ENCODE results near the gene IGF1.
A peak's percentile ranks its signal among the peaks of the same experiment; 100 is the strongest.

The IGF1 gene

GRCh38 chr12:102426599-102427542 is 53.5 kb downstream of the IGF1 start:
- Histone ChIP-seq H3K18ac (ENCODE audit: low read length) (peak overlapping the region; percentile 53), H3K4me1 (ENCODE audit: control insufficient read depth in 2 of 2, insufficient read depth in 1 of 2, low read depth in 1 of 2, low read length in 2 of 2) (peaks cover 0 to 3% of the 10 kb centered on the region in 2 donors), H2AFZ (ENCODE audit: low read length) (no peak overlapping the region), H3K14ac (ENCODE audit: low read length) (no peak overlapping the region), H3K4me3 (ENCODE audit: low read length in 2 of 2) (no peak overlapping the region), H3K4me2 (ENCODE audit: insufficient read depth, low read length, poor library complexity, severe bottlenecking) (no peak overlapping the region), H3K79me1 (ENCODE audit: low read depth, low read length) (no peaks in the 10 kb centered on the region), H3K9ac (ENCODE audit: low read depth, low read length, poor library complexity) (no peak overlapping the region), H2BK120ac (ENCODE audit: low read depth, low read length) (no peak overlapping the region), H3K27me3 (ENCODE audit: control insufficient read depth in 3 of 3, insufficient read depth in 3 of 3, low read depth in 1 of 3, low read length in 3 of 3) (no peaks in the 10 kb centered on the region), H4K8ac (ENCODE audit: low read depth, low read length) (no peak overlapping the region), H3K4ac (ENCODE audit: low read length) (no peak overlapping the region), H3K36me3 (replicated peaks in 1 of 2; ENCODE audit: control insufficient read depth in 2 of 2, insufficient read depth in 2 of 2, low read length in 2 of 2) (no peaks in the 10 kb centered on the region), H2BK5ac (ENCODE audit: low read length) (no peak overlapping the region), H3K23ac (ENCODE audit: low read depth, low read length, poor library complexity) (no peak overlapping the region), H2BK15ac (ENCODE audit: low read length) (no peak overlapping the region), H2BK12ac (ENCODE audit: low read length) (no peak overlapping the region), H4K91ac (ENCODE audit: low read depth, low read length, poor library complexity) (no peak overlapping the region), H3K9me3 (replicated peaks in 1 of 2; ENCODE audit: control insufficient read depth in 2 of 2, insufficient read depth in 1 of 2, low read depth in 1 of 2, low read length in 2 of 2) (no peaks in the 10 kb centered on the region), H2AK5ac (ENCODE audit: low read depth, low read length) (peak overlapping the region; percentile 68), H3K27ac (replicated peaks; ENCODE audit: low read length) (no peak overlapping the region)
- no peak for DNase-seq (ENCODE audit: low spot score)
- WGBS, 2 donors (ENCODE audit: extremely low coverage in 2 of 2, insufficient read length in 2 of 2, insufficient replicate concordance in 1 of 2): no CpG with 5 or more reads among the region's 8 CpGs

DNA sequence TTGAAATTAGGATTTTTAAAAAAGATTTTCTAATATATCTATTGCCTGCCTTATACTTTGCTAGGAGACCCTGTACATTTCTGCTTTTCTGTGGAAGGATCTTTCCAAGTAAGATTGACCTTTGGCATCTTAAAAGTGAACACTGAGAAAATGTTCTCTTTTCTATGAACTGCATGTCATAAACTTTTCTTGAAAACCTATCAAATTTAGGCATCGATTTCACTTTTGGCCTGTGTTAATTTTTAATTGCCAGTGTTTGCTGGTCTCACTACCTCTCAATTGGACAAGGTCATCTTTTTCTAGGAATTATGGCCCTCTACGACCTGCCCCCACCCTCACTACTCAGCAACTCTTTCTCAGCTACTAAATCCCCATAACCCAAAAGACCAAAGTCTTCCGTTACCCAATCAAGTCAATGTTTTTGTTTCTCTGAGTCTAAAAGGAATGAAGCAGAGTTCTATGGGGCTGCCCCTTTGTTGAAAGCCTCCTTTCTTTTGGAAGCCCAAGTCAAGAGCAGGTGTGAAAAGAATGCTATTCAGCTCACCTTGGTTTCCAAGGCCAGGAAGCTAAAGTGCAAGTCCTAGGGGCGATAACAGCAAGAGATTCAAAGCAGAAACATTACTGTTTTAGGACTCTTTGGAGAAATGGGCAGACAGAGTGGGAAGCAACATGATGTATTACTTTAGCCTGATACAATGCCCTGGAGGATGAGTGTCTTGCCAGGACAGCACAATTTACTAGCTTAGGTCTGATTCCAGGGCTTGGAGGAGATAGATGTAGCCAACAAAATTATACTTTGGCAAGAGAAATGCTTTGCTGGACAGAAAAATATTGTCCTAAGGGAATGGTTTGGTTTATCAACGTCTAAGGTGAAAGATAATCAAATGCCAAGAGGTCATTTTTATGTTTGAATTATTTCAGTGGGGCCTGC is 55.0 kb downstream of the IGF1 start:
- H3K36me3 ChIP-seq (replicated peaks in 1 of 2; ENCODE audit: control insufficient read depth in 2 of 2, insufficient read depth in 2 of 2, low read length in 2 of 2): no peaks in the 10 kb centered on the region
- H4K91ac ChIP-seq (ENCODE audit: low read depth, low read length, poor library complexity): no peak overlapping the region
- H3K4ac ChIP-seq (ENCODE audit: low read length): no peak overlapping the region
- peaks cover 0 to 3% of the 10 kb centered on the region in 2 donors for H3K4me1 ChIP-seq (ENCODE audit: control insufficient read depth in 2 of 2, insufficient read depth in 1 of 2, low read depth in 1 of 2, low read length in 2 of 2)
- H2BK12ac ChIP-seq (ENCODE audit: low read length): no peak overlapping the region
- H3K9me3 ChIP-seq (replicated peaks in 1 of 2; ENCODE audit: control insufficient read depth in 2 of 2, insufficient read depth in 1 of 2, low read depth in 1 of 2, low read length in 2 of 2): no peaks in the 10 kb centered on the region
- H3K23ac ChIP-seq (ENCODE audit: low read depth, low read length, poor library complexity): no peak overlapping the region
- WGBS, 2 donors (ENCODE audit: extremely low coverage in 2 of 2, insufficient read length in 2 of 2, insufficient replicate concordance in 1 of 2): no CpG with 5 or more reads among the region's 5 CpGs
- H2AFZ ChIP-seq (ENCODE audit: low read length): no peak overlapping the region
- no peak overlapping the region for H3K4me3 ChIP-seq (ENCODE audit: low read length in 2 of 2)
- H3K27ac ChIP-seq (replicated peaks; ENCODE audit: low read length): no peak overlapping the region
- no peak for DNase-seq (ENCODE audit: low spot score)
- H4K8ac ChIP-seq (ENCODE audit: low read depth, low read length): no peak overlapping the region
- H3K18ac ChIP-seq (ENCODE audit: low read length): no peak overlapping the region
- no peak overlapping the region for H2BK5ac ChIP-seq (ENCODE audit: low read length)
- no peak overlapping the region for H3K4me2 ChIP-seq (ENCODE audit: insufficient read depth, low read length, poor library complexity, severe bottlenecking)
- no peak overlapping the region for H2BK120ac ChIP-seq (ENCODE audit: low read depth, low read length)
- H2BK15ac ChIP-seq (ENCODE audit: low read length): no peak overlapping the region
- no peak overlapping the region for H2AK5ac ChIP-seq (ENCODE audit: low read depth, low read length)
- no peak overlapping the region for H3K9ac ChIP-seq (ENCODE audit: low read depth, low read length, poor library complexity)
- H3K27me3 ChIP-seq (ENCODE audit: control insufficient read depth in 3 of 3, insufficient read depth in 3 of 3, low read depth in 1 of 3, low read length in 3 of 3): no peaks in the 10 kb centered on the region
- no peak overlapping the region for H3K14ac ChIP-seq (ENCODE audit: low read length)
- H3K79me1 ChIP-seq (ENCODE audit: low read depth, low read length): no peaks in the 10 kb centered on the region

DNA sequence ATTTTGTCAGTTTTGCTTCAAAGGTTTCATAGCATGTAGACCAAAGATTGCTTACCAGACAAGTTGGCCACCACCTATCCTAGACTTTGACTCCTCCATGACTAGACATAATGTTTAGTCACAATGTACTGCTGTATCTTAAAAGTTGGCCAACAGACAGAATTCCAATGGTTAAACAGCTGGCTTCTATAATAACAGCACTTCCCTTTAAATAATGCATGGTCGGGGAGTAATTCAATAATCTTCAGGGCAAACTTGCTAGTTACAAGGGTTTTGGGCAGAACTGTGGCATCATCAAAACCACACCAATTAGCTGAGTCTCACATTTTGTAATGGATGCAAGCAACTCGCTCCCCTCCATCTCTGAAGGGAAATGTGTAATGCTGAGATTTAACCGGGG is 56.9 kb downstream of the IGF1 start:
- Histone ChIP-seq H3K27ac (replicated peaks; ENCODE audit: low read length) (no peak overlapping the region), H3K36me3 (replicated peaks in 1 of 2; ENCODE audit: control insufficient read depth in 2 of 2, insufficient read depth in 2 of 2, low read length in 2 of 2) (no peaks in the 10 kb centered on the region), H3K23ac (ENCODE audit: low read depth, low read length, poor library complexity) (no peak overlapping the region), H3K4me1 (ENCODE audit: control insufficient read depth in 2 of 2, insufficient read depth in 1 of 2, low read depth in 1 of 2, low read length in 2 of 2) (peaks cover 0 to 3% of the 10 kb centered on the region in 2 donors), H2AFZ (ENCODE audit: low read length) (no peak overlapping the region), H3K4me2 (ENCODE audit: insufficient read depth, low read length, poor library complexity, severe bottlenecking) (no peak overlapping the region), H4K91ac (ENCODE audit: low read depth, low read length, poor library complexity) (no peak overlapping the region), H3K4me3 (ENCODE audit: low read length in 2 of 2) (no peak overlapping the region), H4K8ac (ENCODE audit: low read depth, low read length) (no peak overlapping the region), H3K9me3 (replicated peaks in 1 of 2; ENCODE audit: control insufficient read depth in 2 of 2, insufficient read depth in 1 of 2, low read depth in 1 of 2, low read length in 2 of 2) (no peaks in the 10 kb centered on the region), H3K14ac (ENCODE audit: low read length) (no peak overlapping the region), H3K4ac (ENCODE audit: low read length) (no peak overlapping the region), H3K27me3 (ENCODE audit: control insufficient read depth in 3 of 3, insufficient read depth in 3 of 3, low read depth in 1 of 3, low read length in 3 of 3) (no peaks in the 10 kb centered on the region), H2AK5ac (ENCODE audit: low read depth, low read length) (no peak overlapping the region), H2BK5ac (ENCODE audit: low read length) (no peak overlapping the region), H2BK120ac (ENCODE audit: low read depth, low read length) (no peak overlapping the region), H2BK15ac (ENCODE audit: low read length) (no peak overlapping the region), H3K9ac (ENCODE audit: low read depth, low read length, poor library complexity) (no peak overlapping the region), H3K79me1 (ENCODE audit: low read depth, low read length) (no peaks in the 10 kb centered on the region), H3K18ac (ENCODE audit: low read length) (no peak overlapping the region), H2BK12ac (ENCODE audit: low read length) (no peak overlapping the region)
- DNase-seq (ENCODE audit: low spot score): no peak
- WGBS, 2 donors (ENCODE audit: extremely low coverage in 2 of 2, insufficient read length in 2 of 2, insufficient replicate concordance in 1 of 2): no CpG with 5 or more reads among the region's 3 CpGs
